Progenitor cell of endocrine pancreas (in vitro differentiated cells): ENCODE results near the gene TMA16. TPM values are rescaled to one million over a fixed set of nuclear protein-coding genes. Genes with fewer than 3 reads are reported as not detected.
"Not testable (repeated sequence)": the region's sequence is repeated elsewhere in the genome, so short reads cannot be mapped to it uniquely, and the experiment has no call there.

Experiments used
- DNase-seq: peaks from one replicate; pipeline ENCODE4 v3.0.0; 2021; ENCODE audit warnings: low spot score; ENCODE audit not compliant: unreplicated experiment
- H3K27ac Mint-ChIP-seq: 2 replicates; pipeline ENCODE4 v1.8.0; 2021; ENCODE audit warnings: mild to moderate bottlenecking, moderate library complexity, mixed read lengths
- H3K27me3 Mint-ChIP-seq: 2 replicates; pipeline ENCODE4 v1.8.0; 2021; ENCODE audit warnings: mixed read lengths
- H3K36me3 Mint-ChIP-seq: 2 replicates; pipeline ENCODE4 v1.8.0; 2022; ENCODE audit warnings: mixed read lengths; ENCODE audit not compliant: insufficient read depth
- H3K4me1 Mint-ChIP-seq: 2 replicates; pipeline ENCODE4 v1.8.0; 2021; ENCODE audit warnings: low read depth, mixed read lengths
- H3K4me3 Mint-ChIP-seq: 2 replicates; pipeline ENCODE4 v1.8.0; 2021; ENCODE audit warnings: low read depth, mild to moderate bottlenecking, moderate library complexity, mixed read lengths
- H3K9me3 Mint-ChIP-seq: 2 replicates; pipeline ENCODE4 v1.8.0; 2021; ENCODE audit warnings: low read depth, mixed read lengths
- long read RNA-seq: library from polyadenylated mRNA; unstranded; transcript quantifications from one replicate; pipeline ENCODE4 v2.0.0, GENCODE V29; 2020
- total RNA-seq: library from RNA; stranded (reverse); gene quantifications from 2 replicates; pipeline ENCODE4 v1.2.1, GENCODE V29; 2021
- TF ChIP-seq, protein P1 (sequence below): fragments of 200-600 bp; sonication (generic); IDR thresholded peaks from one replicate; pipeline ENCODE4 v1.5.0; 2021; ENCODE audit warnings: antibody characterized with exemption, mild to moderate bottlenecking; ENCODE audit not compliant: unreplicated experiment

TMA16 gene
- total RNA-seq = 22.2 and 27.1 TPM in 2 replicates
- long read RNA-seq, transcript TMA16-201 (7 exons, 1,978 nt) = major isoform, 18 of 27 reads
- long read RNA-seq, partial matches to known transcripts = 1 of 27 reads
- long read RNA-seq, other reads (novel, unspliced or antisense) = 8 of 27 reads

DNA sequence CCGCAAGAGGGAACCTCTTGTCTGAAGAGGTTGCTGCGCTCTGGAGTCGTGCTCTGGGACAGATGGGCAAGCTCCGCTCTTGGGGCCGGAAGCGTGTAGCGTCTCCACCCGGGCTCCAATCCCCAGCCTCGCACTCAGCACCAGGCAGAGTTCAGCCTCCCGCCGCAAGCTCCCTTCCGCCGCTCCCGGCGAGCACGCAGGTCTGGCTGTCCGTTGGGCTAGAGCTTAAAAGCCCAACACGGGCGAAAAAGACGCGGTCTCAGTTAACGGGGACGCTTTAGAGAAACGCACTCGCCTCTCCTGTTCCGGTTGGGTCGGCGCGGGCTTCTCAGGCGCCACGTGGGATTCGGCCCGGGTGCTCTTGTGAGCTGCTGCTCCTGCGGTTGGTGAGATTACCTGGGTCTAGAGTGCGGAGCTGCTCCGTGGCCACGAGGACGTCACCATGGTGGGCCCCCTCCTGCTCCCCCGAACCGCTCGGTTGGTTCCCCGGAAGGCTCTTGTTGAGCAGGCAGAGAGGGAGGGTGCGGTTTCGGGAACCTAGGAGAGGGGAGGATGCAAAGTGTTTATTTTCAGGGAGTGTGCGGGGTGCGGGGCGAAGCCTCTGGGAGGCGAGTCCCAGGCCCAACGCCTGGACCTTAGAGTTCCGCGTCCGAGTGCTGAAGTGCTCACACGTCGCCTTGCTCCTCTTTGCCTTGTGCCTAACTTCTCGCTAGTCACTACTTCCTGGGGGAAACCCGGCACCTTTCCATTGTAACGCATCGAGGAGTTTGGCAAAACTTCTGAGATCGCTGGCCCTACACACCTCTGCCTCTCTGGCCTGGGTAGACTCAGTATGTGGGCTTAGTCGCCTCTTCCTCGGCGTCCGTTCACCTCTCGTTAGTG, at the start of gene TMA16:
Gene TMA16, plus strand, starts transcription at position 331 of the 882 bp plus-strand sequence. Its CDS starts 112 bp downstream, at position 443.
- peak within 1 kb of the TSS; percentile 98 for H3K27ac Mint-ChIP-seq
- H3K27me3 Mint-ChIP-seq = no peaks in the 10 kb centered on the region
- peaks cover 2% of the 10 kb centered on the region for H3K36me3 Mint-ChIP-seq
- H3K4me3 Mint-ChIP-seq = peak within 1 kb of the TSS; percentile 96
- peaks cover 14% of the 10 kb centered on the region for H3K4me1 Mint-ChIP-seq
- DNase-seq = peak; percentile 71
- TF ChIP-seq, protein P1, sequence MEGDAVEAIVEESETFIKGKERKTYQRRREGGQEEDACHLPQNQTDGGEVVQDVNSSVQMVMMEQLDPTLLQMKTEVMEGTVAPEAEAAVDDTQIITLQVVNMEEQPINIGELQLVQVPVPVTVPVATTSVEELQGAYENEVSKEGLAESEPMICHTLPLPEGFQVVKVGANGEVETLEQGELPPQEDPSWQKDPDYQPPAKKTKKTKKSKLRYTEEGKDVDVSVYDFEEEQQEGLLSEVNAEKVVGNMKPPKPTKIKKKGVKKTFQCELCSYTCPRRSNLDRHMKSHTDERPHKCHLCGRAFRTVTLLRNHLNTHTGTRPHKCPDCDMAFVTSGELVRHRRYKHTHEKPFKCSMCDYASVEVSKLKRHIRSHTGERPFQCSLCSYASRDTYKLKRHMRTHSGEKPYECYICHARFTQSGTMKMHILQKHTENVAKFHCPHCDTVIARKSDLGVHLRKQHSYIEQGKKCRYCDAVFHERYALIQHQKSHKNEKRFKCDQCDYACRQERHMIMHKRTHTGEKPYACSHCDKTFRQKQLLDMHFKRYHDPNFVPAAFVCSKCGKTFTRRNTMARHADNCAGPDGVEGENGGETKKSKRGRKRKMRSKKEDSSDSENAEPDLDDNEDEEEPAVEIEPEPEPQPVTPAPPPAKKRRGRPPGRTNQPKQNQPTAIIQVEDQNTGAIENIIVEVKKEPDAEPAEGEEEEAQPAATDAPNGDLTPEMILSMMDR = no peak
- no peaks in the 10 kb centered on the region for H3K9me3 Mint-ChIP-seq

DNA sequence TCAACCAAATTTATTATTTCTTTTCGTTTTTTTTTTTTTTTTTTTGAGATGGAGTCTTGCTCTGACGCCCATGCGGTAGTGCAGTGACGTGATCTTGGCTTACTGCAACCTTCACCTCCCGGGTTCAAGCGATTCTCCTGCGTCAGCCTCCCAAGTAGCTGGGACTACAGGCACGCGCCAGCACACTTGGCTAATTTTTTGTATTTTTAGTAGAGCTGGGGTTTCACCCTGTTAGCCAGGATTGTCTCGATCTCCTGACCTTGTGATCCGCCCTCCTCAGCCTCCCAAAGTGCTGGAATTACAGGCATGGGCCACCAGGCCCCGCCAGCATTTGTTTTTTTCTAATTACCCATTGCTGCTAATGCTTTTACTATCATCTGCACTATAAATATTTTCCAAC, 47.5 kb upstream of the TMA16 start:
- not testable (repeated sequence) for H3K9me3 Mint-ChIP-seq

DNA sequence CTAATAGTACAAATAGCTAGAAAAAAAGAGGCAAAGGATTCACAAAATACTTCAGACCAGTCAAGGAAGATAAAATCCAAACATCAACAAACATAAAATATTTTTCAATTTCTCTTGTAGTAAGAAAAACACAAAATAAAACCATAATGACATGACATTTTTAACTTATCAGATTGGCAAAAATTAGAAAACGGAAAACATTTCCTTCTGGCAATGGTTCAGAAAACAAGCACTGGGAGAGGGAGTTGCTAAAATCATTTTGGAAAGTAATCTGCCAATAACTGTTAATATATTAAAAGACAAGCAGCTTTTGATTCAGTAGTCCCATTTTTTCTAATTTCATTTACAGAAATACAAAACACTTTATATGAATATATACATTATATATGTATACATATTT, 47.0 kb upstream of the TMA16 start:
- no peaks in the 10 kb centered on the region for H3K9me3 Mint-ChIP-seq
- H3K36me3 Mint-ChIP-seq = no peaks in the 10 kb centered on the region
- no peak for DNase-seq
- no peaks in the 10 kb centered on the region for H3K4me1 Mint-ChIP-seq
- no peaks in the 10 kb centered on the region for H3K27me3 Mint-ChIP-seq
- no peak overlapping the region for H3K27ac Mint-ChIP-seq
- H3K4me3 Mint-ChIP-seq = no peak overlapping the region
- TF ChIP-seq, protein P1 = no peak

More for the DNA sequence above, 47.5 kb upstream of the TMA16 start:
- H3K4me1 Mint-ChIP-seq, H3K27ac Mint-ChIP-seq, H3K36me3 Mint-ChIP-seq, H3K27me3 Mint-ChIP-seq, H3K4me3 Mint-ChIP-seq, DNase-seq: not testable (repeated sequence)

DNA sequence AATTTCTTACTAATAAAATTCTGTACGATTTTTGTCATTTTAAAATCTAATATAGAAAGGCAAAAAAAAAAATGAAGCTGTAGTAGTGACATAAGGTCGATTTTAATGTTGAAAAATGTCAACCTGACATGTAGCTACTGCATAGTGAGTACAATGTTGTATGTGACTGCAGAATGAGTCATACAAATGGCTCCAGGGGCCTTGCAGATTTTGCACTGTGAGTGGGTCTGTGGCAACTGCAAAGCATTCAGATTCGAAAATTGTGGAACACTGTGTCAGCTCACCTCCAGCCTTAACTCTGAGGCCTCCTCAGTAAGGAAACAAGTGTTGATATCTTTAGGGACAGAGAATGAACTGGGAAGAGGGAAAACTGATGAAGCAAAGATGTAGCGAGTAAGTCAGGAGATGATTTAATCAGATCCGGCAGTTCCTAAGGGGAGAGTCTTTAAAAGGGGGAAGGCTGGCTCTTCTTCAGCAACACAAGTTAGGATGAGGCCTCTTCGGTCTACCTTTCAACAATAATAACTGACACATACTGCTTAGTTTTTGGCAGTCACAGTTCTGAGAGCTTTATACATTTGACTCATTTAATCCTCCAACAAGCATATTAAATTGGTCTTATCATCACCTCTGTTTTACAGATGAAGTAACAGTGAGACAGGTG, 45.8 kb upstream of the TMA16 start:
- H3K4me1 Mint-ChIP-seq = no peaks in the 10 kb centered on the region
- no peaks in the 10 kb centered on the region for H3K9me3 Mint-ChIP-seq
- H3K27me3 Mint-ChIP-seq = no peaks in the 10 kb centered on the region
- no peak overlapping the region for H3K27ac Mint-ChIP-seq
- TF ChIP-seq, protein P1 = no peak
- no peaks in the 10 kb centered on the region for H3K36me3 Mint-ChIP-seq
- no peak for DNase-seq
- no peak overlapping the region for H3K4me3 Mint-ChIP-seq

DNA sequence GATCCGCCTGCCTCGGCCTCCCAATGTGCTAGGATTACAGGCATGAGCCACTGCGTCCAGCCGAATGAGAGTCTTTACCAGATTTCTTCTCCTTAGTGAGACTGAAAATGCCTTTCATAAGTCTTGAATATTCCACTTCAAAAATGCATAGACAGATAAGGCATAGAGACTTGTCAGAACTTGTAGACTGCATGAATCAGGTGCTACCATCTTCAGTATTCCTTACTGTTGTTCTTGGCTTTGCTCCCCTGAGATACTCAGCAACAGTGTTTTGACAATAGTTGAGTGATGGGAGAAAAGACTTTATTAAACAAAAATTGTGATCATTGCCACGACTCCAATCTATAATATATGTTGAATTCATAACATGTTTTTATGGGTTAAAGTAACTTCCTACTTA, 31.9 kb upstream of the TMA16 start:
- H3K27me3 Mint-ChIP-seq = no peaks in the 10 kb centered on the region
- TF ChIP-seq, protein P1 = no peak
- H3K27ac Mint-ChIP-seq = no peak overlapping the region
- H3K4me3 Mint-ChIP-seq = no peak overlapping the region
- H3K36me3 Mint-ChIP-seq = no peaks in the 10 kb centered on the region
- DNase-seq = no peak
- no peaks in the 10 kb centered on the region for H3K4me1 Mint-ChIP-seq
- no peaks in the 10 kb centered on the region for H3K9me3 Mint-ChIP-seq
